PFSK-1 (cell line): Measurements from ENCODE around the gene ELAPOR1.

Experiments used
- FOXP2 ChIP-seq: optimal IDR thresholded peaks from 2 replicates; pipeline ENCODE3; 2011; ENCODE audit warnings: borderline replicate concordance, control low read depth, inconsistent platforms; ENCODE audit not compliant: insufficient read depth; ENCODE audit errors: extremely low read length, extremely low read depth
- POLR2AphosphoS5 ChIP-seq: IDR thresholded peaks from 2 replicates; pipeline ENCODE4 v1.6.1; 2012; ENCODE audit warnings: low read depth, mild to moderate bottlenecking, control low read depth, low read length, moderate library complexity
- SIN3A ChIP-seq: IDR thresholded peaks from 2 replicates; pipeline ENCODE4 v1.6.1; 2012; ENCODE audit warnings: mild to moderate bottlenecking, low read length, moderate library complexity, borderline replicate concordance; ENCODE audit not compliant: insufficient read depth
- TAF1 ChIP-seq: IDR thresholded peaks from 2 replicates; pipeline ENCODE4 v1.6.1; 2012; ENCODE audit warnings: low read length, control low read depth, borderline replicate concordance; ENCODE audit not compliant: insufficient read depth
- TF ChIP-seq, protein P1 (sequence below), 2 experiments: IDR thresholded peaks; 2 replicates each; pipeline versions ENCODE4 v1.6.1 to v1.8.0; 2011 to 2012; ENCODE audit warnings: low read depth in 2 of 2, low read length in 2 of 2, control low read depth in 1 of 2, inconsistent platforms in 1 of 2, mild to moderate bottlenecking in 1 of 2, moderate library complexity in 1 of 2; ENCODE audit not compliant: insufficient read depth in 1 of 2

The ELAPOR1 gene

GRCh38 chr1:109096120-109096519 is 17.8 kb upstream of the ELAPOR1 start:
- TF ChIP-seq, protein P1, sequence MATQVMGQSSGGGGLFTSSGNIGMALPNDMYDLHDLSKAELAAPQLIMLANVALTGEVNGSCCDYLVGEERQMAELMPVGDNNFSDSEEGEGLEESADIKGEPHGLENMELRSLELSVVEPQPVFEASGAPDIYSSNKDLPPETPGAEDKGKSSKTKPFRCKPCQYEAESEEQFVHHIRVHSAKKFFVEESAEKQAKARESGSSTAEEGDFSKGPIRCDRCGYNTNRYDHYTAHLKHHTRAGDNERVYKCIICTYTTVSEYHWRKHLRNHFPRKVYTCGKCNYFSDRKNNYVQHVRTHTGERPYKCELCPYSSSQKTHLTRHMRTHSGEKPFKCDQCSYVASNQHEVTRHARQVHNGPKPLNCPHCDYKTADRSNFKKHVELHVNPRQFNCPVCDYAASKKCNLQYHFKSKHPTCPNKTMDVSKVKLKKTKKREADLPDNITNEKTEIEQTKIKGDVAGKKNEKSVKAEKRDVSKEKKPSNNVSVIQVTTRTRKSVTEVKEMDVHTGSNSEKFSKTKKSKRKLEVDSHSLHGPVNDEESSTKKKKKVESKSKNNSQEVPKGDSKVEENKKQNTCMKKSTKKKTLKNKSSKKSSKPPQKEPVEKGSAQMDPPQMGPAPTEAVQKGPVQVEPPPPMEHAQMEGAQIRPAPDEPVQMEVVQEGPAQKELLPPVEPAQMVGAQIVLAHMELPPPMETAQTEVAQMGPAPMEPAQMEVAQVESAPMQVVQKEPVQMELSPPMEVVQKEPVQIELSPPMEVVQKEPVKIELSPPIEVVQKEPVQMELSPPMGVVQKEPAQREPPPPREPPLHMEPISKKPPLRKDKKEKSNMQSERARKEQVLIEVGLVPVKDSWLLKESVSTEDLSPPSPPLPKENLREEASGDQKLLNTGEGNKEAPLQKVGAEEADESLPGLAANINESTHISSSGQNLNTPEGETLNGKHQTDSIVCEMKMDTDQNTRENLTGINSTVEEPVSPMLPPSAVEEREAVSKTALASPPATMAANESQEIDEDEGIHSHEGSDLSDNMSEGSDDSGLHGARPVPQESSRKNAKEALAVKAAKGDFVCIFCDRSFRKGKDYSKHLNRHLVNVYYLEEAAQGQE (IDR thresholded peaks at IDR 0.05; ENCODE audit: insufficient read depth in 1 of 2, low read depth in 2 of 2, low read length in 2 of 2) = no peak
- TF ChIP-seq TAF1 (no peak), FOXP2 (no peak), SIN3A (no peak), POLR2AphosphoS5 (no peak)

- TF ChIP-seq, protein P1 (IDR thresholded peaks at IDR 0.05; ENCODE audit: insufficient read depth in 1 of 2, low read depth in 2 of 2, low read length in 2 of 2) = peak; percentile 67 to 72; a peak in 3 of 4 replicates
- TF ChIP-seq SIN3A (peak; percentile 72; the same call in 1 of the 2 replicates), FOXP2 (peak; percentile 89), TAF1 (peak; percentile 99), POLR2AphosphoS5 (peak; percentile 100)
These were observed 13.8 kb upstream of the ELAPOR1 start for GRCh38 chr1:109099938-109100773.

- TF ChIP-seq, protein P1 (IDR thresholded peaks at IDR 0.05; ENCODE audit: insufficient read depth in 1 of 2, low read depth in 2 of 2, low read length in 2 of 2) = no peak
- TF ChIP-seq TAF1 = no peak
- TF ChIP-seq FOXP2 = no peak
- no peak for TF ChIP-seq SIN3A
- no peak; the same call in 1 of the 2 replicates for TF ChIP-seq POLR2AphosphoS5
These were observed 9.4 kb upstream of the ELAPOR1 start for GRCh38 chr1:109104364-109105151.

GRCh38 chr1:109105881-109106280 is 8.0 kb upstream of the ELAPOR1 start:
- TF ChIP-seq, protein P1 (IDR thresholded peaks at IDR 0.05; ENCODE audit: insufficient read depth in 1 of 2, low read depth in 2 of 2, low read length in 2 of 2) = no peak
- TF ChIP-seq SIN3A (no peak), FOXP2 (no peak), POLR2AphosphoS5 (no peak), TAF1 (no peak)
